Immature natural killer cell (primary cell): ENCODE results near the gene COL23A1. TPM values are rescaled to one million over a fixed set of nuclear protein-coding genes. Genes with fewer than 3 reads are reported as not detected.

ENCODE experiments used
- DNase-seq, 3 donors: peaks; one replicate each; pipeline ENCODE4 v3.0.0; 2022; ENCODE audit warnings: mixed read lengths in 1 of 3
- H3K27ac Mint-ChIP-seq, 6 donors: one replicate each; pipeline ENCODE4 v1.8.0; 2020; ENCODE audit warnings: mixed read lengths in 6 of 6, mild to moderate bottlenecking in 5 of 6, inconsistent platforms in 4 of 6, moderate library complexity in 3 of 6
- H3K27me3 Mint-ChIP-seq, 3 donors: one replicate each; pipeline ENCODE4 v1.8.0; 2020 to 2021; ENCODE audit warnings: low read depth in 3 of 3, mild to moderate bottlenecking in 3 of 3, mixed read lengths in 3 of 3, moderate library complexity in 3 of 3, inconsistent platforms in 1 of 3
- H3K36me3 Mint-ChIP-seq, 3 donors: one replicate each; pipeline ENCODE4 v1.8.0; 2020; ENCODE audit warnings: mixed read lengths in 3 of 3, inconsistent platforms in 2 of 3, mild to moderate bottlenecking in 2 of 3
- H3K4me1 Mint-ChIP-seq, 2 donors: one replicate each; pipeline ENCODE4 v1.8.0; 2020; ENCODE audit warnings: inconsistent platforms in 2 of 2, mild to moderate bottlenecking in 2 of 2, mixed read lengths in 2 of 2, moderate library complexity in 1 of 2
- H3K4me3 Mint-ChIP-seq, 5 donors: one replicate each; pipeline ENCODE4 v1.8.0; 2020; ENCODE audit warnings: mild to moderate bottlenecking in 5 of 5, mixed read lengths in 5 of 5, inconsistent platforms in 3 of 5, moderate library complexity in 3 of 5
- H3K9me3 Mint-ChIP-seq, 6 donors: one replicate each; pipeline ENCODE4 v1.8.0; 2020; ENCODE audit warnings: mild to moderate bottlenecking in 6 of 6, mixed read lengths in 6 of 6, inconsistent platforms in 4 of 6, moderate library complexity in 3 of 6
- polyA plus RNA-seq, 3 donors: library from polyadenylated mRNA; unstranded; fragments of 300-500 nt; fragmentation: Illumina TruSeq; gene quantifications; one replicate each; pipeline ENCODE4 v1.2.3, GENCODE V29; 2021

The COL23A1 gene
- polyA plus RNA-seq, 3 donors from 2014 or later = 0.40 to 0.78 TPM; not detected in 1

GRCh38 chr5:178293815-178294214, 296.4 kb downstream of the COL23A1 start:
- H3K4me1 Mint-ChIP-seq = no peaks in the 10 kb centered on the region
- H3K27ac Mint-ChIP-seq = no peak overlapping the region
- H3K9me3 Mint-ChIP-seq = peaks cover 0 to 2% (median 0%) of the 10 kb centered on the region in 6 donors
- H3K36me3 Mint-ChIP-seq = no peaks in the 10 kb centered on the region
- H3K4me3 Mint-ChIP-seq = no peak overlapping the region
- no peak for DNase-seq
- H3K27me3 Mint-ChIP-seq = peaks cover 0 to 17% (median 2%) of the 10 kb centered on the region in 3 donors

- H3K27ac Mint-ChIP-seq = no peak overlapping the region
- H3K9me3 Mint-ChIP-seq = peaks cover 0 to 2% (median 0%) of the 10 kb centered on the region in 6 donors
- no peaks in the 10 kb centered on the region for H3K4me1 Mint-ChIP-seq
- peaks cover 0 to 17% (median 2%) of the 10 kb centered on the region in 3 donors for H3K27me3 Mint-ChIP-seq
- H3K36me3 Mint-ChIP-seq = no peaks in the 10 kb centered on the region
- H3K4me3 Mint-ChIP-seq = no peak overlapping the region
- DNase-seq = no peak
These were observed 296.8 kb downstream of the COL23A1 start for GRCh38 chr5:178293400-178293799.

GRCh38 chr5:178292826-178293205, 297.4 kb downstream of the COL23A1 start:
- Mint-ChIP-seq H3K27ac (no peak overlapping the region), H3K9me3 (peaks cover 0 to 2% (median 0%) of the 10 kb centered on the region in 6 donors)

GRCh38 chr5:178291969-178292825, 298.0 kb downstream of the COL23A1 start:
- Mint-ChIP-seq H3K27ac (no peak overlapping the region), H3K36me3 (no peaks in the 10 kb centered on the region)

More at GRCh38 chr5:178292826-178293205, 297.4 kb downstream of the COL23A1 start:
- Mint-ChIP-seq H3K4me3 (no peak overlapping the region), H3K36me3 (no peaks in the 10 kb centered on the region), H3K4me1 (no peaks in the 10 kb centered on the region), H3K27me3 (peaks cover 0 to 20% (median 2%) of the 10 kb centered on the region in 3 donors)
- DNase-seq = no peak

GRCh38 chr5:178291161-178291561, 299.0 kb downstream of the COL23A1 start:
- H3K27ac Mint-ChIP-seq = no peak overlapping the region
- H3K27me3 Mint-ChIP-seq = peaks cover 0 to 20% (median 2%) of the 10 kb centered on the region in 3 donors
- no peaks in the 10 kb centered on the region for H3K36me3 Mint-ChIP-seq
- H3K4me1 Mint-ChIP-seq = no peaks in the 10 kb centered on the region
- no peak overlapping the region for H3K4me3 Mint-ChIP-seq
- peaks cover 0 to 2% (median 0%) of the 10 kb centered on the region in 6 donors for H3K9me3 Mint-ChIP-seq
- no peak for DNase-seq

More at GRCh38 chr5:178291969-178292825, 298.0 kb downstream of the COL23A1 start:
- Mint-ChIP-seq H3K4me3 (no peak overlapping the region), H3K9me3 (peaks cover 0 to 2% (median 0%) of the 10 kb centered on the region in 6 donors), H3K4me1 (no peaks in the 10 kb centered on the region), H3K27me3 (peaks cover 0 to 20% (median 2%) of the 10 kb centered on the region in 3 donors)
- DNase-seq = no peak

GRCh38 chr5:178290376-178290775, 299.8 kb downstream of the COL23A1 start:
- H3K9me3 Mint-ChIP-seq = peaks cover 0 to 2% (median 0%) of the 10 kb centered on the region in 6 donors
- H3K27me3 Mint-ChIP-seq = peaks cover 0 to 20% (median 0%) of the 10 kb centered on the region in 3 donors
- H3K4me1 Mint-ChIP-seq = no peaks in the 10 kb centered on the region
- H3K27ac Mint-ChIP-seq = no peak overlapping the region
- no peak overlapping the region for H3K4me3 Mint-ChIP-seq
- no peaks in the 10 kb centered on the region for H3K36me3 Mint-ChIP-seq
- DNase-seq = no peak

- Mint-ChIP-seq H3K36me3 (no peaks in the 10 kb centered on the region), H3K27me3 (peaks cover 0 to 20% (median 0%) of the 10 kb centered on the region in 3 donors), H3K27ac (no peak overlapping the region), H3K4me1 (no peaks in the 10 kb centered on the region), H3K4me3 (no peak overlapping the region), H3K9me3 (peaks cover 0 to 2% (median 0%) of the 10 kb centered on the region in 6 donors)
- DNase-seq = no peak
These were observed 300.8 kb downstream of the COL23A1 start for GRCh38 chr5:178289438-178289837.

- H3K36me3 Mint-ChIP-seq = no peaks in the 10 kb centered on the region
- H3K4me3 Mint-ChIP-seq = no peak overlapping the region
- peaks cover 0 to 20% (median 2%) of the 10 kb centered on the region in 3 donors for H3K27me3 Mint-ChIP-seq
- peaks cover 0 to 5% (median 3%) of the 10 kb centered on the region in 6 donors for H3K9me3 Mint-ChIP-seq
- DNase-seq = no peak
- H3K4me1 Mint-ChIP-seq = no peaks in the 10 kb centered on the region
- H3K27ac Mint-ChIP-seq = no peak overlapping the region
These were observed 301.5 kb downstream of the COL23A1 start for GRCh38 chr5:178288401-178289368.

- Mint-ChIP-seq H3K4me3 (no peak overlapping the region), H3K4me1 (no peaks in the 10 kb centered on the region), H3K27me3 (peaks cover 0 to 21% (median 2%) of the 10 kb centered on the region in 3 donors), H3K9me3 (peaks cover 0 to 8% (median 7%) of the 10 kb centered on the region in 6 donors), H3K36me3 (peaks cover 0 to 4% (median 0%) of the 10 kb centered on the region in 3 donors), H3K27ac (no peak overlapping the region)
- DNase-seq = no peak
These were observed 302.4 kb downstream of the COL23A1 start for GRCh38 chr5:178287791-178288105.

GRCh38 chr5:178287091-178287790, 303.0 kb downstream of the COL23A1 start:
- Mint-ChIP-seq H3K27me3 (peaks cover 0 to 21% (median 2%) of the 10 kb centered on the region in 3 donors), H3K36me3 (peaks cover 0 to 4% (median 0%) of the 10 kb centered on the region in 3 donors), H3K4me3 (no peak overlapping the region), H3K4me1 (no peaks in the 10 kb centered on the region), H3K27ac (peak overlapping the region in 1 of 6 donors; percentile 17), H3K9me3 (peaks cover 0 to 8% (median 7%) of the 10 kb centered on the region in 6 donors)
- DNase-seq = no peak

- Mint-ChIP-seq H3K27ac (peak overlapping the region in 1 of 6 donors; percentile 17), H3K4me3 (no peak overlapping the region), H3K27me3 (peaks cover 0 to 16% (median 2%) of the 10 kb centered on the region in 3 donors), H3K4me1 (no peaks in the 10 kb centered on the region), H3K9me3 (peaks cover 0 to 8% (median 7%) of the 10 kb centered on the region in 6 donors), H3K36me3 (peaks cover 0 to 4% (median 0%) of the 10 kb centered on the region in 3 donors)
- DNase-seq = no peak
These were observed 303.7 kb downstream of the COL23A1 start for GRCh38 chr5:178286226-178287090.

- peaks cover 0 to 4% (median 0%) of the 10 kb centered on the region in 3 donors for H3K36me3 Mint-ChIP-seq
- no peak overlapping the region for H3K4me3 Mint-ChIP-seq
- no peak overlapping the region for H3K27ac Mint-ChIP-seq
- DNase-seq = no peak
- H3K9me3 Mint-ChIP-seq = peaks cover 0 to 8% (median 7%) of the 10 kb centered on the region in 6 donors
- H3K4me1 Mint-ChIP-seq = no peaks in the 10 kb centered on the region
- peaks cover 0 to 12% (median 2%) of the 10 kb centered on the region in 3 donors for H3K27me3 Mint-ChIP-seq
These were observed 304.6 kb downstream of the COL23A1 start for GRCh38 chr5:178285399-178286225.
